Measurements from ENCODE around the gene PPA2. TPM values are rescaled to one million over a fixed set of nuclear protein-coding genes. Genes with fewer than 3 reads are reported as not detected.

The PPA2 gene
- polyA plus RNA-seq, 1 donor: 51.4 TPM

DNA sequence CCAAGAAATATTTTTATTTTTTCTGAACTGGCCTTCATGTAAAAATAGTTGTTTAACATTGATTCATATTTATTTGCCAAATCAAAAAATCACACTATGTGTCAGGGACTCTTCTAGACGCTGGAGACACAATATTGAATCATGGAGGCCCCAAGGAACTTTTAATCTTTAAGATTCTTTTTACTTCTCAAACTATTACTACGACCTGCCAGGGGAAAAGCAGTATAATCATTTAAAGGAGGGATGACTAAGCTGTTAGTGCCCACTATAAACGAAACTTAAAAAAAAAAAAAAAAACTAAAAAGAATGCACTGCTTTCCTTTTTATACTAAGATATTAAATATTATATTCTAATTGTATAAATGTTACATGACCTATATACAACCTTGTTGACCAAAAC is 84.7 kb downstream of the PPA2 start:
- DNase-seq (ENCODE audit: low read depth): no peak

DNA sequence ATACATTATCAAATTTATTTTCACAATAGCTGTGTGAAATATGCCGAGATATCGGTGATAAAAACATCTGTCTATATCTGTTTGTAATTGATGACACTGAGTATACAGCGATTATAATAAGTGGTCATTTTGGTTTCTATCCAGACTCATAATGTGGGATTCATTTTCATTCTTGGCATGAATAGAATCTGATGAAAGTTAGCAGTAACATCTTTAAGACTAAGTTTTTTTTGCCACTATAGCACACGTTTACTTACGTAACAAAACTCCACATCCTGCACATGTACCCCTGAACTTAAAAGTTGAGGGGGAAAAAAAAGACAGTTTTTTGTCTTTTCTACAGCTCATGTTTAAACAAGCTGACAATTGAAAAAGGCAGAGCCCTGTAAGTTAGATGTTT is 86.4 kb downstream of the PPA2 start:
- DNase-seq (ENCODE audit: low read depth): no peak

GRCh38 chr4:105386012-105386411 is 87.8 kb downstream of the PPA2 start:
- no peak for DNase-seq (ENCODE audit: low read depth)

GRCh38 chr4:105374071-105374470 is 99.8 kb downstream of the PPA2 start:
- DNase-seq (ENCODE audit: low read depth): no peak

- DNase-seq (ENCODE audit: low read depth): no peak
Measured at GRCh38 chr4:105373324-105373723, 100.5 kb downstream of the PPA2 start.

DNA sequence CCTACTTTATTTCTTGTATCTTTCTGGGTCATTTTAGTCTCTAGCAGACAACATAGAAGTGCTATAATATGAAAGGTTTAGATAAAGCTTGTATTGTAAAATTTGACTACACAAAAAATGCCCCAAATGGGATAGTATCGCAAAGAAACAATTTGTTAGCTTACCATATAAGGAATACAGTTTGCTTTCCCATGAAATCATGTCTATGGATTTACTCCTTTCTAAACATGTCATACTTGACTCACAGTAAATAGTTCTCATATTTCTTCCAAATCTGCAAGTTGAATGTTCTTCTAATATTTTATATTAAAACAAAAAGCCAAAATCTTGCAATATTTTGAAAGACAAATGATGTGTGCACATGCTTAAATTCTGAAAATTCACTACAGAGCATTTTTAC is 103.9 kb downstream of the PPA2 start:
- no peak for DNase-seq (ENCODE audit: low read depth)

DNA sequence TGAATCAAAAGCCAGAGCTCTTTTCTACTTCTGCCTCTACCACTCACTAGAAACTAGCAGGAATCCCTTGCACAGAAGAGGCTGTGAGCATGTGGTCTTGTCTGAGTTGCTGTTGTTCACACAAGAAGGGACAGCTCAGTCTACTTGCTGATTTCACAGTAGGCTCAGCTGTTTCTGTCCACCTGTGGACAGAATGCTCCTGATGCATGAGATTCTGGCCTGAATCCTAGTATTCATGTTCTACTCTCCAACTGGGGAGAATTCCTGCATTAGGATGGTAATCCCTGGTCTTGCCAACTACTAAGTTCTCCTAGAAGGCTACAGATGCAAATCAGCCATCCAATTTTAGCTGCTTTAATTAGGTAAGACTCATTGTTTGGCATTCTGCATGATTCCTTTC is 112.8 kb downstream of the PPA2 start:
- no peak for DNase-seq (ENCODE audit: low read depth)

- DNase-seq (ENCODE audit: low read depth): no peak
Measured at GRCh38 chr4:105357258-105357980, 116.4 kb downstream of the PPA2 start.

- DNase-seq (ENCODE audit: low read depth): no peak
Measured at GRCh38 chr4:105356194-105356593, 117.7 kb downstream of the PPA2 start.

GRCh38 chr4:105352826-105353225 is 121.0 kb downstream of the PPA2 start:
- DNase-seq (ENCODE audit: low read depth): no peak

DNA sequence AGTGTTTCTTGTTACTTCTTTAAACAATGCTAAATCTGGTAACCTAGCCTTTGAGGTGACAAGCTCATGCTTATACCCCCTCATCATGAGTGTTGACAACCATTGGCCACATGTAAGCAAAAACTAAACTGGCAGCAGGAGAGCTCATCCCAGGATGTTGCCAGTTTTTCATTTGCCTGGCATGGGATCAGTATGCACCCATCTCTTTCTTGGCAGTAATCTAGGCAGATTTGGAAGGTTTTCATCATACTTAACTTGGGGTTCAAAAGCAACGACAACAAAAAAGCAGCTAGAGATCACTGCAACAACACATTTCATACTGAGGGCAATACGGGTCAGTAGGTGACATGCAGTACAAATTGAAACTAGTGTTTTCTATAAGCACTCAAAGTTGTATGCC is 122.0 kb downstream of the PPA2 start:
- no peak for DNase-seq (ENCODE audit: low read depth)

GRCh38 chr4:105350859-105351490 is 122.9 kb downstream of the PPA2 start:
- no peak for DNase-seq (ENCODE audit: low read depth)

GRCh38 chr4:105348719-105349118 is 125.1 kb downstream of the PPA2 start:
- DNase-seq (ENCODE audit: low read depth): no peak

GRCh38 chr4:105346869-105347268 is 127.0 kb downstream of the PPA2 start:
- DNase-seq (ENCODE audit: low read depth): no peak

DNA sequence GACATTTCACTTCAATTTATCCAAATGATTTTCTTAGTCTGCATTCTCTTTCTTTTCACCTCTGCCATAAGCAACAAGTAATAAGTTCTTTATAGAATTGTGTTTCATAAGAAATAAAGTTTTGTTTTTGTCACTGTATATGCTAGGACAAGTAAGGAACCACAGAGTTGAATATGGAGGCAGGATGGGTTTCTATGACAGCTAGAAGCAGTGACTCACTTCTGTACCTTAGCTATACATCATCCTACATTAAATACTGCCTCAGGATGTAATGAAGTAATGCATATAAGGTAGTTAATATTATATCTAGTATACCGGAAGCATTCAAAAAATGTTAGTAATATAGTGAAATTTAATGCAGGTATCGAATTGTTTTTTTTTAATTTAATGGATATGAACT is 128.0 kb downstream of the PPA2 start:
- no peak for DNase-seq (ENCODE audit: low read depth)

DNA sequence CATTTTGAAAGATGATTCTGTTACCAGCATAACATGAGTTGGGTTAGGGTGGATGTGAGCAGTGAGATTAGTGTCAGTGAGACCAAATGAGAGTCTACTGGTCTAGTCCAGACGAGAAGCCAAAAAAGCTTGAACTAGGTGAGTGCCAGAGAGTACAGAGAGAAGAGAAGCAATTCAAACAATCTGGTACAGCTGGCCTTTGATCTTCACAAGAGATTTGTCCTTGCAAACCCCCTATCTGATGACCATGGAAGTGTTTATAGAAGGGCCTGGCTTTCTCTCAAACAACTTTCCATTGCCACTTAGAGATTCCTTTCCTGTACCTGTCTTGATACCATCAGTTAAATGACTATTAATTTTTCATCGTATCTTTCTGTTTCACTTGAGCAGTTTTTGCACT is 128.5 kb downstream of the PPA2 start:
- DNase-seq (ENCODE audit: low read depth): no peak

DNA sequence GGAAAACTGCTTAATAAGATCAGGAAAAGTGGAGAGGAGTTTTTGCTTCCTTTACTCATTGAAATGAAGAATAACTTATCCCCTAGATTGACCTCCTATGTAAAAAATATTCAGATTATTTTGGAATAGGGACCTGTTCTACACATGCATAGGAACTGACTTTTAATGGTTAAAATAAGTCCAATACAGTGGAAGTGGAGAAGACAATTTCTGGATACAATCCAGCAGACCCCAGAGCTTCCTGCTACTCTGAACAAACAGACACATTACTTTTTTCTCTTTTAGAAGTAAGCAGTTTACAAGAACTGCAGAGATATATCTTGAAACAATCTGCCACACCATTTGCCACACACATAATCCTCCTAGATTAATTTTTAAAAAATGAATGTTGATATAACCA is 129.7 kb downstream of the PPA2 start:
- DNase-seq (ENCODE audit: low read depth): no peak

GRCh38 chr4:105343146-105343931 is 130.5 kb downstream of the PPA2 start:
- peak; percentile 32 for DNase-seq (ENCODE audit: low read depth)

- DNase-seq (ENCODE audit: low read depth): no peak
Measured at GRCh38 chr4:105329081-105329480, 144.8 kb downstream of the PPA2 start.

DNA sequence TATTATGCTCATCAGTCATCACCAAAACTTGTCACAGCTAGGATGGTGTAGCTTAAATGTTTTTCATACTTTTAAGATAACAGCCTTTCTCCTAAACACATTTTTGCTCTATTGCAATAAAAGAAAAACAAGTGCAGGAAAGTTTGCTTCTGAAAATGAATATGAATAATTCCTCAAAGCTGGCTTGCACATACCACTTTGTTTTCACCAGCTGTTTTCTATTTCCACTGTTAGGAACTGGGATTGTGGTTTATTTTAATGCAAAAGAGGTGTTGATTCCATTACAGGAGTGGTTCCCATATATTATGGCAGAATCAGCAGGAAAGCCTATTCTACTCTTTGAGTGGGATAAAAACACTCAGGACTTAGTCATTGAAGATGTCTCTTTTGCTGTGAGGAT is 145.9 kb downstream of the PPA2 start:
- no peak for DNase-seq (ENCODE audit: low read depth)

DNA sequence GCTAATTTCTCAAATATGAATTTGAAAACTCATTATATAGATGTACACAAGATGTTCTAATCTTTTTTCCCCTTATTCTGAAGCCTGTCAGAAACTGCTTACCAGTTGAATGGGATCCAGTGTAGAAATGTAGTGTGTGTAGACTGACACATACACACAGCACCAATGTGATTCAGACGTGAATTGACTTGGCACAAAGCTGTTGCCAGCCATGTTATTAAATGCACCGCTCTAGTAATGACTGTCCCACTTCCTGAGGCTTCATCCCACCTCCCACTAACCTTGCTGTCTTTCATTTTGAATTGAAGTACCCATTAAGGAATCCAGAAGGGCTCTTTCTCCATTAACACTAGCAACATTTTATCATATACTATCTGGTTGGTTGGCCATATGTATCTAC is 146.6 kb downstream of the PPA2 start:
- DNase-seq (ENCODE audit: low read depth): no peak

Measured in forelimb muscle (tissue), 1 donor.